SK-N-MC (cell line): Measurements from ENCODE around the gene EPHA4.

Experiments used
- DNase-seq: peaks from one replicate; pipeline ENCODE4 v3.0.0-alpha.2; 2011; ENCODE audit warnings: low read depth, low spot score
- H3K27ac ChIP-seq: fragments of 200-600 bp; sonication (generic); 2 replicates; pipeline ENCODE4 v1.5.1; 2016; ENCODE audit warnings: mixed run types
- H3K36me3 ChIP-seq: fragments of 200-600 bp; sonication (generic); 2 replicates; pipeline ENCODE4 v1.6.1; 2017; ENCODE audit warnings: antibody characterized with exemption, low read length, mixed read lengths; ENCODE audit not compliant: insufficient read depth
- H3K4me3 ChIP-seq: fragments of 200-600 bp; sonication (generic); 2 replicates; pipeline ENCODE4 v1.5.1; 2016
- H3K9ac ChIP-seq: fragments of 200-600 bp; sonication (generic); 2 replicates; pipeline ENCODE4 v1.8.0; 2017; ENCODE audit warnings: mixed run types, mixed read lengths; ENCODE audit not compliant: insufficient read length
- H3K9me3 ChIP-seq: fragments of 200-600 bp; sonication (generic); 2 replicates; pipeline ENCODE4 v1.6.1; 2017; ENCODE audit warnings: low read depth, mild to moderate bottlenecking, antibody characterized with exemption, low read length, moderate library complexity, mixed read lengths
- EZH2 ChIP-seq: fragments of 200-600 bp; sonication (generic); IDR thresholded peaks from one replicate; pipeline ENCODE4 v1.6.1; 2017; ENCODE audit warnings: antibody characterized with exemption
- FOXP2 ChIP-seq: optimal IDR thresholded peaks from 2 replicates; pipeline ENCODE3; 2011; ENCODE audit warnings: mild to moderate bottlenecking, moderate library complexity; ENCODE audit not compliant: insufficient read depth; ENCODE audit errors: extremely low read length, control extremely low read depth
- POLR2AphosphoS5 ChIP-seq: IDR thresholded peaks from 2 replicates; pipeline ENCODE4 v1.6.1; 2012; ENCODE audit warnings: mild to moderate bottlenecking, low read depth, low read length, borderline replicate concordance

Gene EPHA4

DNA sequence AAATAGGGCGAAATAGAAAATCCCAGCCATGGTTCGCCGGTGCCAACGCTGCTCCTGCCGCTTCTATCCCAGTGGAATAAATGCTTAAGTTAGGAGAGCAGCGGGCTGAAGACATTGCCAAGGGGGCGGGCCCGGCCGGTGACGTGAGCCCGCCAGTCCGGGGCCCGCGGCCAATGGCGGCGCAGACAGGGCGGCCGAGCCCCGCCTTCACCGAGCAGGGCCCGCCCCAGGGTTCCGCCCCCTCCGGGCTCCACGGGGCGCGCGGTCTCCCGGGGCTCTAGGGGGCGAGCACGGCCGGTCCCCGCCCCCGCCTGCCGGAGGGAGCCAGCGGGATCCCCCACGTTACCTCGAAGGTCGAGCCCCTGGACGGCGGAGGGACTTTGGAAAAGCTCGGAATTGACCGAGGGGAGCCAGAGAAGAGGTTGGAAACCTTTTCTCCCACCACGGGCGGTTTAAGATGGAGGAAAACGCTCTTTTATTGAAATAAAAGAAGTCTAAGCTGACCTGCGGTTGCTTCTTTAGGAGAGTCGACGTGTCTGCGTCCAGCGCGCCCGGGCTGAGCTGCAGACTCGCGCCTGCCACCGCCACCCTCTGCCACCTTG lies at the start of gene EPHA4:
EPHA4 (minus strand) TSS at position 86 of the 602 bp plus-strand sequence; CDS start at position 30, 56 bp downstream.
- Histone ChIP-seq H3K36me3 (peaks cover 21% of the 10 kb centered on the region), H3K9me3 (no peaks in the 10 kb centered on the region), H3K9ac (peak within 1 kb of the TSS; percentile 81), H3K27ac (peak within 1 kb of the TSS; percentile 66), H3K4me3 (peak within 1 kb of the TSS; percentile 95)
- peak; percentile 59 for DNase-seq
- TF ChIP-seq POLR2AphosphoS5 = peak; percentile 97
- TF ChIP-seq FOXP2 = no peak

DNA sequence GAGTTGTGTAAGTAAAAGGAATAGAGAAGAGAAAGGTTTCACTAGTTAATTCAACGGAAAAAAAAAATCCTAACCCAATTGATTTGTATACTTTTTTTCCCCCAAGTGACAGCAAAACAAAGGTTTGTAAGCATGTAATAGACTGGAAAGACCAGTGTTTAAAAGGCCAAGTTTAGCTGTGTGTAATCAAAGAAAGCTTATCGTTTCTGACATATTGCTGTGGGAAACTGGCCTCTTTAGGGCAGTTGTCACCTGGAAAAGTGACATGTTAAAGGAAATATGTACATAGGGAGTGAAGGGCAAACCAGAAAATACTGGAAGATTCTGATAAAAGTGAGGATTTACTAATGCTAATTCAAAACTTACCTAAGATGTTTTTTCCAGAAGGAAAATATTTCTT lies 45.9 kb upstream of the EPHA4 start:
- H3K9me3 ChIP-seq = no peaks in the 10 kb centered on the region
- H3K9ac ChIP-seq = no peak overlapping the region
- no peak for DNase-seq
- H3K4me3 ChIP-seq = no peak overlapping the region
- H3K27ac ChIP-seq = no peak overlapping the region
- TF ChIP-seq POLR2AphosphoS5 (no peak), FOXP2 (no peak), EZH2 (no peak)
- H3K36me3 ChIP-seq = no peaks in the 10 kb centered on the region

DNA sequence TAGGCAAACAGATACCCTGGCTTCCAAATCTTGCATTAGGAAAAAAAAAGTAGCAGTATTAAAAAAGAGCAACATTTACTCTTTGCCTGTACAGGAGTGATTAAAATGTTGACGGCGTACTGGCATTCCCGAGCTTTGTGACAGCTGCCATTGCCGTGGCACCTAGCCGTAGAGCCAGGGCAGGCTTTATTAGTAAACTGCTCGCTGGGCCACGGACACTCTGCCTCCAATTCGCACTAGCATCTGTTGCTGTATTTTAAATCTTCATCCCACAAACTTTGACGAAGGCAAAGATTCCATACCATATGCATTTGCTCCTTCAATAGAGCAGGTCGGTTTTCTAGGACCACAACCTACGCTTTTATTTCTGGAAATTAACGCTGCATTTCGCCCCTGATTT lies 44.5 kb upstream of the EPHA4 start:
- Histone ChIP-seq H3K9me3 (no peaks in the 10 kb centered on the region), H3K36me3 (no peaks in the 10 kb centered on the region), H3K27ac (no peak overlapping the region), H3K4me3 (no peak overlapping the region), H3K9ac (no peak overlapping the region)
- TF ChIP-seq POLR2AphosphoS5 (no peak), EZH2 (no peak), FOXP2 (no peak)
- DNase-seq = no peak

DNA sequence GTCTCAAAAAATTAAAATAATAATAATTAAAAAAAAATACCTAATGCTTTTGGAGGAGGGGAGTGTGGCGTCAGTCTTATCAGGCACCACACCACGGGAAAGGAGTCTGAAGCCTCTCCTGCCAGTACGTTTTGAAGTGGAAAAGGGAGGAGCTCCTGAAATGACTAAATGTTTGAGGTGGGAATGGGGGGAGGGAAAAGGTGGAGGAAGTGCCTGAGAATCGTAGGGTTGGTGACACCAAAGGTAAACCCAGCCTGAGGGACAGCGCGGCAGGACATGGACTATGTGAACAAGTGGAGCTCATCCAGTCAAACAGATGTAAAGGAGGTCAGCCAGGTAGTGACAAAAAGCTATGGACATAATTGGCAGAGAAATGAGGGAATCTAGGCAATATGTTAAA lies 42.2 kb upstream of the EPHA4 start:
- TF ChIP-seq FOXP2 = no peak
- TF ChIP-seq POLR2AphosphoS5 = no peak
- no peak for TF ChIP-seq EZH2
- Histone ChIP-seq H3K27ac (no peak overlapping the region), H3K9me3 (no peaks in the 10 kb centered on the region), H3K4me3 (no peak overlapping the region), H3K9ac (no peak overlapping the region), H3K36me3 (no peaks in the 10 kb centered on the region)
- DNase-seq = no peak

DNA sequence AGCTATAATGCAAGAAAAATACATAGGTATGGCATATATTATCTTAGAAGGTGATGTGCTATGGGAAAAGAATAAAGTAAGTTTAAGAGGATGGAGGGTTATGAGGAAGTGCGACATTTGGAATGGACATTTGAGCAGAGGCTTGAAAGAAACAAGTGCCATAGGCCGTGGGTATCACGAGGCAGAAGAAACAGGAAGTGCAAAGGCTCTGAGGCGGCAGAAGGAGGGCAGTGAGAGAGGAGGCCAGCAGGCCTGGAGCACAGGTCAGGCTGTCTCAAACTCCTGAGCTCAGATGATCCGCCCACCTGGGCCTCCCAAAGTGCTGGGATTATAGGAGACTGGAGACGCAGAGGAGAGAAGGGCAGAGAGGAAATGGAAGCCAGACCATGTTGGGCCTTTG lies 40.7 kb upstream of the EPHA4 start:
- TF ChIP-seq EZH2 (no peak), POLR2AphosphoS5 (no peak), FOXP2 (no peak)
- Histone ChIP-seq H3K9ac (no peak overlapping the region), H3K4me3 (no peak overlapping the region), H3K36me3 (no peaks in the 10 kb centered on the region), H3K9me3 (no peaks in the 10 kb centered on the region), H3K27ac (no peak overlapping the region)
- DNase-seq = no peak

DNA sequence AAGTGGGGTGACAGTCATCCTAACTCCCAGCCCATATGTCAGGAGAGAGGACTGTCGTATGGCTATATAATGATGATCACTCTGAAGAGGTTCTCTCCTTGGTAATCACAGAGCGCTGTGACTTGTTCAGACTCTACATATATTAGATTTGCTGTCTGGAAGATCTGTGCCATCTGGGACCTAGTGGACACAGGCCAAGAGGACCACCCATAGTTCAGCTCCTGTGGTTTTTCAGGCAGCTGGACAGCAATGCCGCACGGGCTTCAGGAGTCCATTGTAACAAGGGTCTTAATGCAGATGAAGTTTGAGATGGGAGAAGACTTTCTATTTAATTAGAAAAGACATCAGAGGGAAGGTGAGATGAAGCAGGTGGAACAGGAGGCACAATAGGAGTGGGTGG lies 40.1 kb upstream of the EPHA4 start:
- Histone ChIP-seq H3K27ac (no peak overlapping the region), H3K36me3 (no peaks in the 10 kb centered on the region), H3K4me3 (no peak overlapping the region), H3K9me3 (no peaks in the 10 kb centered on the region), H3K9ac (no peak overlapping the region)
- TF ChIP-seq FOXP2 (no peak), POLR2AphosphoS5 (no peak), EZH2 (no peak)
- DNase-seq = no peak

DNA sequence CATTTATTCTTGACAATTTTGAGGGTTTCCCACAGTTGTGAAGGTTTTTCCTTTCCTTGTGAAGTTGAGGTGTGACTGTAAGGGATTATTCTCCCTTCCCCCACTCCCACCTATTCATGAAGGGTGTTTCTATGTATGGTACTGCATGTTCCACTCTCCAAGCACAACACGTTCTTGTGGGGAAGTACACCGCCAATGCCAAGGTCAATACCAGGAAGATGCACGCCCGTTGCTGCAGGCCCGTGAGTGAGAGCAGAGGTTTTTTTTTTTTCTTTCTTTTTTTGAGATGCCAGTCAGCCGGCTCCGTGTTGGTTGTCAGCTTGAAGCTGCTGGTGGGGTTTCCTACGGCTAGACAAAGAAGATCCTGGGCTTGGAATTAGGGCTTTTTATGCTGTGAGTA lies 38.6 kb upstream of the EPHA4 start:
- DNase-seq = no peak
- no peaks in the 10 kb centered on the region for H3K9me3 ChIP-seq
- H3K9ac ChIP-seq = no peak overlapping the region
- H3K27ac ChIP-seq = no peak overlapping the region
- H3K36me3 ChIP-seq = no peaks in the 10 kb centered on the region
- H3K4me3 ChIP-seq = no peak overlapping the region
- no peak for TF ChIP-seq FOXP2
- no peak for TF ChIP-seq EZH2
- TF ChIP-seq POLR2AphosphoS5 = no peak

DNA sequence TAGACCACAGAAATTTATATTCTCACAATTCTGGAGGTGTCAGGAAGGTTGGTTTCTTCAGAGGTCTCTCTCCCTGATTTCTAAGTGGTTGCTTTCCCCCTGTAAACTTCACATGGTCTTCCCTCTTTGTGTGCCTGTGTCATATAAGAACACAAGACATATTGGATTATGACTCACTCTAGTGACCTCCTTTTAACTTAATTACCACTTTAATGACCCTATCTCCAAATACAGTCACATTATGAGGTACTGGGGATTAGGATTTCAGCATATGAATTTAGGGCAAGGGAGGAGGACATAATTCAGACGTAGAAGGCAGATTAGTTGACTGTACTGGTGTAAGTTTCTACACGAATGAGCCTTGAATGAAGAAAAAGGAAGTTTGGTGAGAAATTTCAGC lies 38.2 kb upstream of the EPHA4 start:
- no peak for TF ChIP-seq FOXP2
- no peak for TF ChIP-seq POLR2AphosphoS5
- TF ChIP-seq EZH2 = no peak
- no peak overlapping the region for H3K27ac ChIP-seq
- H3K9me3 ChIP-seq = no peaks in the 10 kb centered on the region
- no peaks in the 10 kb centered on the region for H3K36me3 ChIP-seq
- no peak overlapping the region for H3K9ac ChIP-seq
- DNase-seq = no peak
- H3K4me3 ChIP-seq = no peak overlapping the region

DNA sequence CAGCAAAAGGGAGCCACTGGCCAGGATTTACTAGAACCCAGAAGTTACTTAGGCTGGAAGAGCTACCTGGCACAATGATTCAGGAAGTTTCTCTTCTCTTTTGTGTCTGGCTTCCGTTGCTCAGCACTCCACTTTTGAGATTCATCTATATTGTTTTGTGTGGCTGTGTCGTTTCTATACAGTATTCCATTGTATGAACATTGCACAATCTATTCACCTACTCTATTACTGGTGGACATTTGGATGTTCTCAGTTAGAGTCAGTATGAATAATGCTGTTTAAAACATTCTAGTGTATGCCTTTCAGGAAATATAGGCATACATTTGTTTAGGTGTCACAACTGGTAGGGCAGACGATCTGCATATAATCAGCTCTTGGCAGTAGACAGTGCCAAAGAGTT lies 36.3 kb upstream of the EPHA4 start:
- Histone ChIP-seq H3K27ac (no peak overlapping the region), H3K36me3 (no peaks in the 10 kb centered on the region), H3K9me3 (no peaks in the 10 kb centered on the region), H3K4me3 (no peak overlapping the region), H3K9ac (no peak overlapping the region)
- TF ChIP-seq POLR2AphosphoS5 = no peak
- TF ChIP-seq FOXP2 = no peak
- TF ChIP-seq EZH2 = no peak
- no peak for DNase-seq
